HFFc6 (cell line): Measurements from ENCODE around the gene SERPINA3. TPM values are rescaled to one million over a fixed set of nuclear protein-coding genes. Genes with fewer than 3 reads are reported as not detected.

ENCODE experiments used
- DNase-seq: peaks from one replicate; pipeline ENCODE4 v3.0.0-alpha.2; 2018
- H3K27ac Mint-ChIP-seq: 2 replicates; pipeline ENCODE4 v1.8.0; 2020; ENCODE audit warnings: mild to moderate bottlenecking, mixed read lengths
- H3K27me3 Mint-ChIP-seq: 2 replicates; pipeline ENCODE4 v1.8.0; 2021; ENCODE audit warnings: mild to moderate bottlenecking, moderate library complexity, mixed read lengths; ENCODE audit not compliant: insufficient read depth
- H3K36me3 Mint-ChIP-seq: 2 replicates; pipeline ENCODE4 v1.8.0; 2021; ENCODE audit warnings: low read depth, mixed read lengths
- H3K4me1 Mint-ChIP-seq: 2 replicates; pipeline ENCODE4 v1.8.0; 2020; ENCODE audit warnings: low read depth, mixed read lengths
- H3K4me3 Mint-ChIP-seq: 2 replicates; pipeline ENCODE4 v1.8.0; 2020; ENCODE audit warnings: mild to moderate bottlenecking, moderate library complexity, mixed read lengths
- H3K9me3 Mint-ChIP-seq: 2 replicates; pipeline ENCODE4 v1.8.0; 2020; ENCODE audit warnings: mild to moderate bottlenecking, mixed read lengths
- CTCF ChIP-seq: fragments of 200-600 bp; sonication (generic); IDR thresholded peaks from 2 replicates; pipeline ENCODE4 v1.5.0; 2021; ENCODE audit warnings: antibody characterized with exemption, mild to moderate bottlenecking
- total RNA-seq, 6 experiments: library from RNA; stranded (reverse); fragmentation: NEBNext Ultra II Directional; extraction: Animal tissue kit (Norgen Biotek cat#: 25700); gene quantifications; 2 replicates in 1 of 6; 3 replicates in 5 of 6; pipeline ENCODE4 v1.2.3, GENCODE V29; 2021

SERPINA3 gene
- total RNA-seq, 6 experiments from 2014 or later = not detected

GRCh38 chr14:94630396-94630795 lies 18.2 kb downstream of the SERPINA3 start:
- no peak for DNase-seq
- Mint-ChIP-seq H3K36me3 (no peaks in the 10 kb centered on the region), H3K4me3 (no peak overlapping the region), H3K4me1 (no peaks in the 10 kb centered on the region), H3K9me3 (peaks cover 53% of the 10 kb centered on the region), H3K27ac (no peak overlapping the region), H3K27me3 (no peaks in the 10 kb centered on the region)
- TF ChIP-seq CTCF = no peak

DNA sequence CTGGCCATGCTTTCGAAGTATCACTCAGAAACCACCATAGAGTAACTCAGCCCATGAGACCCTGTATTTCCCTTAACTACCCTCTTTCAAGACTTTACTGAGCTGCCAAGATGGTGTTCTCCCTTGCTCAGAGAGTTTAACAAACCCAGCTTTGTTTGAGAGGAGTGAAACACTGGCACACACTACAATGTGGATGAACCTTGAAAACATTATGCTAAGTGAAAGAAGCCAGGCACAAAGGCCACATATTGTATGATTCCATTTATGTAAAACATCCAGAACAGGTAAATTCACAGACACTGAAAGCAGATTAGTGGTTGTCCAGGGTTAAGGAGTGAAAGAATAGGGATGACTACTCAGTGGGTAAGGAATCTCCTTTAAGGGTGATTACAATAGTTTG lies 18.9 kb downstream of the SERPINA3 start:
- H3K4me1 Mint-ChIP-seq = no peaks in the 10 kb centered on the region
- DNase-seq = no peak
- no peaks in the 10 kb centered on the region for H3K27me3 Mint-ChIP-seq
- no peak overlapping the region for H3K4me3 Mint-ChIP-seq
- peaks cover 53% of the 10 kb centered on the region for H3K9me3 Mint-ChIP-seq
- H3K36me3 Mint-ChIP-seq = no peaks in the 10 kb centered on the region
- H3K27ac Mint-ChIP-seq = no peak overlapping the region
- no peak for TF ChIP-seq CTCF

GRCh38 chr14:94631536-94632304 lies 19.5 kb downstream of the SERPINA3 start:
- Mint-ChIP-seq H3K27ac (no peak overlapping the region), H3K4me1 (no peaks in the 10 kb centered on the region), H3K36me3 (no peaks in the 10 kb centered on the region), H3K27me3 (no peaks in the 10 kb centered on the region), H3K4me3 (no peak overlapping the region), H3K9me3 (peaks cover 53% of the 10 kb centered on the region)
- no peak for TF ChIP-seq CTCF
- DNase-seq = no peak

DNA sequence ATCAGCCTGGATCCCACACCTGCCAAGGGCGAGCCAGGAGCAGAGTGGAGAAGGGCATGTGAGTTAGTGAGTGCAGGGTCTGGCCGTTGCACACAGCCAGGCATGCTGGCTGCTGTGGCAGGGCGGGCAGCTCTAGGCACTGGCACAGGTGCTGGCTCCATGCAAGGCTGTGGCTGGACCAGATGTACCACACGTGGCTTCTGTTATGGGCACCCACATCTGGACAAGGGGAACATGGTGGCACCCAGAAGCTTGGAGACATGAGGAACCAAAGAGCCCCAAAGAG lies 20.1 kb downstream of the SERPINA3 start:
- H3K27ac Mint-ChIP-seq = no peak overlapping the region
- H3K4me3 Mint-ChIP-seq = no peak overlapping the region
- no peak for TF ChIP-seq CTCF
- H3K27me3 Mint-ChIP-seq = no peaks in the 10 kb centered on the region
- no peak for DNase-seq
- peaks cover 49% of the 10 kb centered on the region for H3K9me3 Mint-ChIP-seq
- no peaks in the 10 kb centered on the region for H3K4me1 Mint-ChIP-seq
- no peaks in the 10 kb centered on the region for H3K36me3 Mint-ChIP-seq

- Mint-ChIP-seq H3K4me3 (no peak overlapping the region), H3K9me3 (peaks cover 50% of the 10 kb centered on the region), H3K36me3 (no peaks in the 10 kb centered on the region), H3K4me1 (no peaks in the 10 kb centered on the region), H3K27me3 (no peaks in the 10 kb centered on the region), H3K27ac (no peak overlapping the region)
- no peak for TF ChIP-seq CTCF
- no peak for DNase-seq
These were observed 20.9 kb downstream of the SERPINA3 start for GRCh38 chr14:94633121-94633520.

DNA sequence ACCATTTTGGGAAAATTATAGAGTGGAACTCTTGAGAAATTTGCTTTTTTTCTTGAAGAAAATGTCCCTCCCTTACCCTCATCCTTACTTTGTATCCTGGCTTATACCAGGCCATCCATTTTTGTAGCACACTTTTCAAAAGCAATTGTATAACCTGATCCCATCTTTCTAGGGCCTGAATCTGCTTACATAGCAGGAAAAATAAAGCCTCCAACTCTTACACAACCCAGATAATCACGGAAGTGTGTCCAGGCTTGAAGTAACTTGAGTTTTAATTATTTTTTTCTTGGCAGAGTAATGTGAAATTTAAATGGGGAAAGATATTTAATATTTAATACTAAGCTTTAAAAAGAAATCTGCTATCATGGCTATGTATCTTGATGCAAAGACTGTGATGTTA lies 23.0 kb downstream of the SERPINA3 start:
- TF ChIP-seq CTCF = no peak
- Mint-ChIP-seq H3K36me3 (peaks cover 8% of the 10 kb centered on the region; the same call in 1 of the 2 replicates), H3K27me3 (peaks cover 3% of the 10 kb centered on the region; the same call in 1 of the 2 replicates), H3K27ac (no peak overlapping the region), H3K4me3 (no peak overlapping the region), H3K9me3 (peaks cover 55% of the 10 kb centered on the region), H3K4me1 (no peaks in the 10 kb centered on the region)
- DNase-seq = no peak
